HG03045 (cell line): ENCODE results near the gene PELI3.
A peak's percentile ranks its signal among the peaks of the same experiment; 100 is the strongest.
"Not testable (repeated sequence)": the region's sequence is repeated elsewhere in the genome, so short reads cannot be mapped to it uniquely, and the experiment has no call there.

Experiments used
- ATAC-seq: cut with Tn5 transposase; IDR thresholded peaks from one replicate; pipeline ENCODE4 v1.9.1; 2021; ENCODE audit warnings: mild to moderate bottlenecking, moderate library complexity; ENCODE audit not compliant: unreplicated experiment

PELI3 gene

GRCh38 chr11:66447012-66447411, 19.7 kb upstream of the PELI3 start:
- no peak for ATAC-seq

- no peak for ATAC-seq
Measured at GRCh38 chr11:66448523-66448922, 18.2 kb upstream of the PELI3 start.

DNA sequence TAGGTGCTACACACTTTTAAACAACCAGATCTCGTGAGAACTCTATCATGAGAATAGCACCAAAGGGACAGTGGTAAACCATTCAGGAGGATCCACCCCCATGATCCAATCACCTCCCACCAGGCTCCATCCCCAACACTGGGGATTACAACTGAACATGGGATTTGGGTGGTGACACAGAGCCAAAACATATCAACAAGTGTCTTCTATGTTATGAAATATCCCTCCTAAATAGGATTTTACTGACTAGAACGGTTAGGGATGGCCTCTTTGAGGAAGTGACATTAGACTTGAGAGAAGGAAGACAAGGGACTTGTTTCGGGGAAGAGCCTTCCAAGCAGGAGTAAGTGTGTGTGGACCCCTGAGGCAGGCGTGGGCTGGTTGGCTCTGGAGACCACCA, 16.1 kb upstream of the PELI3 start:
- no peak for ATAC-seq

DNA sequence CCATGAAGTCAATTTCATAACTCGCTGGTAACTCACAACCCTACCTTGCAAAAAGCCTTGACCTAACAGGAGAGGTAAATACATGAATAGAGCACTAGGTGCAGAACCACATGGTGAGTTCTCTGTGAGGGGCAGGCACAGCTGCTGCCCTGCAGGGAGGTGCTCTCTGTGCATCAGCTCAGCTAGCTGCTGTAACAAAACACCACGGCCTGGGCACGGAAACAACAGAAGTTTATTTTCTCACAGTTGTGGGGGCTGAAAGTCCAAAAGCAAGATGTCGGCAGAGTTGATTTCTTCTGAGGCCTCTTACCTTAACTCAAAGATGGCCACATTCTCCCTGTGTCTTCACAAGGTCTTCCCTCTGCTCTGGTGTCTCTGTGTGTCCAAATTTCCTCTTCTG, 15.0 kb upstream of the PELI3 start:
- ATAC-seq, result no peak

DNA sequence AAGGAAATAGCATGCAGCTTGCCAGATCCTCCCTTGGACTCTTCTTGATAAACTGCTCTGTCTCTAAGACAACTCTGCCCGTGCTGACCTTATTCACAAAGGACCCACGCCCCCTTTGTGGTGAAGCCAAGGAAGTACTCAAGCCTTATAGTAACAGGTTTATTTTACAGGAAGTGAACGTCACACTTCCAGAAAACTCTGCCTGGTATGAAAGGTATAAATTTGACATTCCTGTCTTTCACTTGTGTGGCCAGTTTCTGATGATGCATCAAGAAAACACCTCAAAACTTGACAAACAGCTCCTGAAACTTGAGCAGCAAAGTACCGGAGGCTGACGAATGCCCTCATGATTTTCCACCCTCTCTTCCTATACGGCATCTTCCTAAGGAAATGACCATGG, 12.5 kb upstream of the PELI3 start:
- no peak for ATAC-seq

- ATAC-seq, result no peak
Measured at GRCh38 chr11:66454828-66455227, 11.9 kb upstream of the PELI3 start.

- no peak for ATAC-seq
Measured at GRCh38 chr11:66457826-66458225, 8.9 kb upstream of the PELI3 start.

GRCh38 chr11:66459138-66459778, 7.4 kb upstream of the PELI3 start:
- no peak for ATAC-seq

DNA sequence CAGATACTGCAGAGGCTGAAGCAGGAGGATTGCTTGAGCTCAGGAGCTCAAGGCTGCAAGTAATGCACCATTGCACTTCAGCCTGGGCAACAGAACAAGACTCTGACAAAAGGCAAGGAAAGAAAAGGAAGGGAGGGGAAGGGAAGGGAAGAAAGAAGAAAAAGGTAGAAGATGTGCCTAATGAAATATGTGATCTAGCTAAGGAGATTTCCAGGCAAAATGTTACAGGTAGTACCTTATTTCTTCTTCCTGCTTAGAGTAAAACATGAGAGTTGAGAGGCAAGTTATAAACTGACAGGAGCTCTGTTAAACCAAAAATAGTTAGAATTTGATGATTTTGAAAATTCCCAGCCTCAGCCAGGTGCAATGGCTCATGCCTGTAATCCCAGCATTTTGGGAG, 4.7 kb upstream of the PELI3 start:
- no peak for ATAC-seq

GRCh38 chr11:66462911-66463310, 3.8 kb upstream of the PELI3 start:
- ATAC-seq, result no peak

DNA sequence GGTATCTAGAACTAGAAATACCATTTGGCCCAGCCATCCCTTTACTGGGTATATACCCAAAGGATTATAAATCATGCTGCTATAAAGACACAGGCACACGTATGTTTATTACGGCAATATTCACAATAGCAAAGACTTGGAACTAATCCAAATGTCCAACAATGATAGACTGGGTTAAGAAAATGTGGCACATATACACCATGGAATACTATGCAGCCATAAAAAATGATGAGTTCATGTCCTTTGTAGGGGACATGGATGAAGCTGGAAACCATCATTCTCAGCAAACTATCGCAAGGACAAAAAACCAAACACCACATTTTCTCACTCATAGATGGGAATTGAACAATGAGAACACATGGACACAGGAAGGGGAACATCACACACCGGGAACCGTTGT, 2.6 kb upstream of the PELI3 start:
- not testable (repeated sequence) for ATAC-seq

DNA sequence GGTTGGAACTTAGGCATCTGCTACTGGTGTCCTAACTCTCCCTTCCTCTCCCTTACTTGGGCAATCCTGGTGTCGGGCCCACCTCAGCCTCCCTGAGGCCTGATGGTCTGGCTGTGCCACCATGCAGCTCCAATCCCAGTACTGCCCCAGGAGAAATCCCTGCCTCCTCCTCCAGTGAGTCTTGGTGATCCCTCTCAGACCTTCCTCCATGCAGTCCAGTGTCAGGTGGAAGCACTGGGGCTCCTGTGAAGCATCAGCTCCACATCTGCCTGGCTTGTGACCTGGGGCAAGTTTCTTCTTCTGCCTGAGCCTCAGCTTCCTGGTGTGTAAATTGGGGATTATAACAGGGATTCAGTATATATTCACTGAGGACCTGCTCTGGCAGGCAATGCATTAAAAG, 1.8 kb upstream of the PELI3 start:
- ATAC-seq, result no peak

GRCh38 chr11:66465373-66466224, 1.1 kb upstream of the PELI3 start:
- ATAC-seq, result no peak

GRCh38 chr11:66467034-66467659, 442 bp downstream of the PELI3 start:
- ATAC-seq, result peak; percentile 25

GRCh38 chr11:66467756-66468155, 1.1 kb downstream of the PELI3 start:
- no peak for ATAC-seq

DNA sequence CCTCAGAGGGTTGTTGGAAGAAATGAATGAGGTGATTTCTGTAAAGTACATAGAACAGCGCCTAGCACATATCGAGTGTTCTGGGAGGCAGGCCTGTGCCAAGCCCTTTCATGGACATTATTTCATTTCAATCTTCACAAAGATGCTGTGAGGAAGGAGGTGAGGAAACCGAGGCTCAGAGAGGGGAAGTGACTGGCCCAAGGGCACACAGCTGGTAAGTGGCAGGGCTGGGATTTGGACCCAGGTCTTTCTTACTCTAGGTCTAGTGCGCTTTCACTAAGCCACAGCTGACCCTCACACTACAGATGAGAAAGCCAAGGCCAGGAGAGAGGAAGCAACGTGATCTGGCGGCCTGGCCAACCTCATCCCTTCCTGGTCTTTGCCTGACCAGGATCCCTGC, 2.0 kb downstream of the PELI3 start:
- ATAC-seq, result no peak

- ATAC-seq, result no peak
Measured at GRCh38 chr11:66469441-66469840, 2.7 kb downstream of the PELI3 start.

DNA sequence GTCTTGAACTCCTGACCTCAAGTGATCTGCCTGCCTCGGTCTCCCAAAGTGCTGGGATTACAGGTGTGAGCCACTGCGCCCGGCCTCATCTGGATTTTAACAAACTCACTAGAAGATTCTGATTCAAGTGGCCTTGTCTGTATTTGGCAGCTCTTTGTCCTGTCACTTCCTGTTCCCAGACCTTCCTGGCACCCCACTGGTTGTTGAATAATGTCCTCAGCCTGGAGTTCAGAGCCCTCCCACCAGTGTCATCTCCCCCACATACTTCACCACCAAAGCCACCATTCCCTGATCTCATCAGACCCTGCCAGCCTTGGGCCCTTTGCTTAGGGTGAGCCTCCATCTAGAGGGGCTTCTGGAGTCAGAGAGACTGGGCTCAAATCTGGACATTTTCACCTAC, 3.3 kb downstream of the PELI3 start:
- no peak for ATAC-seq

GRCh38 chr11:66471142-66471541, 4.4 kb downstream of the PELI3 start:
- ATAC-seq, result no peak

DNA sequence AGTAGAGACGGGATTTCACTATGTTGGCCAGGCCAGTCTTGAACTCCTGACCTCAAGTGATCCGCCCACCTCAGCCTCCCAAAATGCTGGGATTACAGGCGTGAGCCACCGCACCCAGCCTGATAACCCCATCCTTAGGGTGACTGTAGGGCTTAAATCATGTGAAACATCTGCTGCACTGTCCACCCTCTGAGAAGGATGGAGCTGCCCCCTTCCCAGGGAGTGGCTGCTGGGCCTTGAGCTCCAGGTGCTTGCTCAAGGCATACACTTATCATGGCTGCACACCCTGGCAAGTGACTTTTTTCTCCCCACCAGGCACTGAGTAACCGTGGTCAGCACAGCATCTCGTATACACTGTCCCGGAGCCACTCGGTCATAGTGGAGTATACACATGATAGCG, 5.3 kb downstream of the PELI3 start:
- ATAC-seq, result no peak

DNA sequence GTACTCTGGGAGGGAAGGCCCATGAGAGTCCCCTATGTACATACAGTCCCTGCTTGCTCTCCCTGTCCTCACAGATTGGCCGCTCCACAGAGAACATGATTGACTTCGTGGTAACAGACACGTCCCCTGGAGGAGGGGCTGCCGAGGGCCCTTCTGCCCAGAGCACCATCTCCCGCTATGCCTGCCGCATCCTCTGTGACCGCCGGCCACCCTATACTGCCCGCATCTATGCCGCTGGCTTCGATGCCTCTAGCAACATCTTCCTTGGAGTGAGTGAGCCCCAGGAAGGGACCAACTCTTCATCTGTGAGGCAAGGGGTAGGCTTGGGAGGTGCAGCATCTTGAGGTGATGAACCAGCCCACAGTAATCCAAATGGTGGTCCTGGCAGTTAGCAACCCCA, 6.5 kb downstream of the PELI3 start:
- ATAC-seq, result no peak
